Stimulated activated CD8-positive, alpha-beta memory T cell treated with anti-CD3 and anti-CD28 coated beads, Interleukin-4, amount 100 ng/mL, for 1 hour (primary cell): ENCODE data around the gene SYNGR3.

Experiments
- DNase-seq, 2 donors: peaks; one replicate each; pipeline ENCODE4 v3.0.0-alpha.2; 2020; ENCODE audit warnings: low read depth in 2 of 2, low spot score in 1 of 2

Gene SYNGR3

DNA sequence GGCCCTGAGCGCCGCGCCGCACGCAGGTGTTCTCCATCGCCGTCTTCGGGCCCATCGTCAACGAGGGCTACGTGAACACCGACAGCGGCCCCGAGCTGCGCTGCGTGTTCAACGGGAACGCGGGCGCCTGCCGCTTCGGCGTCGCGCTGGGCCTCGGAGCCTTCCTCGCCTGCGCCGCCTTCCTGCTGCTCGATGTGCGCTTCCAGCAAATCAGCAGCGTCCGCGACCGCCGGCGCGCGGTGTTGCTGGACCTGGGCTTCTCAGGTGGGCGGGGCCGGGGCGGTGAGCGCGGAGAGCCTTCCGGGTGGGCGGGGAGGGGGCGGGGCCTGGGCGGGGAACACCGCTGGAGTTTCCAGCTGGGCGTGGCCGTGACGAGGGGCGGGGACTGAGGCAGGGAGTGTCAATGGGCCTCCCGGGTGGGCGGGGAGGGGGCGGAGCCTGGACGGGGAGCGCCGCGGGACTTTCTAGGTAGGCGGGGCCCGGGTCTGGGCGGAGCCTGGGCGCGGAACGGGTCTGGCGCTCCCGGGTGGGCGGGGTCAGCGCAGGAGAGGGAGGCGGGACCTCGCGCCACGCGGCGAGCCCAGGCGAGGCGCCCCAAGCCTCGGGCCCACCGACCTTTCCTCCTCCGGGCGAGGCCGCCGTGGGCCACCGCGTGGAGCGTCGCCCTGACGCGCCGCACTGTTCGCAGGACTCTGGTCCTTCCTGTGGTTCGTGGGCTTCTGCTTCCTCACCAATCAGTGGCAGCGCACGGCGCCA, 2.4 kb downstream of the SYNGR3 start:
- peak; percentile 95 to 98 for DNase-seq

DNA sequence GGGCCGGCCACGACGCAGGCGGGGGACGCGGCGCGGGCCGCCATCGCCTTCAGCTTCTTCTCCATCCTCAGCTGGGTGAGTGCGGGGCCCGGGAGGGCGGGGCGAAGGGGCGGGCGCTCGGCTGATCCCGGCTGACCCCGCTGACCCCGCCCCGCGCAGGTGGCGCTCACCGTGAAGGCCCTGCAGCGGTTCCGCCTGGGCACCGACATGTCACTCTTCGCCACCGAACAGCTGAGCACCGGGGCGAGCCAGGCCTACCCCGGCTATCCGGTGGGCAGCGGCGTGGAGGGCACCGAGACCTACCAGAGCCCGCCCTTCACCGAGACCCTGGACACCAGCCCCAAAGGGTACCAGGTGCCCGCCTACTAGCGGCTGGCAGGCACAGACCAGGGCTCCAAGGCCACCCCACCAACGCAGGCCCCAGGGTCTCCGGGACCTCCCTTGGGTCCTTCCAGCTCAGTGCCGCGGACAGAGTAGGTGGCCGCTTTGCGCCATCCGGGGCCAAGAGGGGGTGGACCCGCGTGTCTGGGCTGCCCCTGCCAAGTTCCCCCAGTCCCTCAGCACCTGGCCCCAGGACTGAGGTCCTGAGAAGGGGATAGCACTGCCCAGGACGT, 3.0 kb downstream of the SYNGR3 start:
- DNase-seq = no peak

GRCh38 chr16:1993731-1994131, 4.0 kb downstream of the SYNGR3 start:
- no peak for DNase-seq

- DNase-seq = no peak
Measured at GRCh38 chr16:1997494-1998359, 8.0 kb downstream of the SYNGR3 start.

DNA sequence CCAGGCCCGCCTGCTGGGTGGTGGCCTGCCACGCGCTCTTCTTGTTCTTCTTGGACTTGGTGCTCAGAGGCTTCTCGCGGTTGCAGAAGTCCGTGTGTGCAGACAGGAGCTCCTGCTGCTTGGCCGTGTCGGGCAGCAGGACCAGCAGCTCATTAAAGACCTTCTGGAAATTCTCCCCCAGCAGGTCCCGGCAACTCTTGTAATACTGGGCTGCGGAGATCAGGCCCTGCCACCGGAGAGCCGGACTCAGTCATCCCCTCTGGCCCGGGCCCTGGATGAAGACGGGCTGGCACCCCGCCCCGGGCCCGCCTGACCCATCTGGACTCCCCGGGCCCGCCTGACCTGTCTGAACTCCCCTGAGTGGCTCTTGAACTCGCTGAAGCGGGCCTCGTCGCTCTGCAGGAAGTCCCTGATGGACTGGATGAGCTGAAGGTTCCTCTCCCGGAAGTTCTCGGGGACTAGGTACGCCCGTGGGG, 8.6 kb downstream of the SYNGR3 start:
- no peak for DNase-seq

- DNase-seq = no peak
Measured at GRCh38 chr16:1998852-1999801, 9.4 kb downstream of the SYNGR3 start.

GRCh38 chr16:1999866-2000514, 10.2 kb downstream of the SYNGR3 start:
- DNase-seq = no peak

GRCh38 chr16:2001035-2001434, 11.3 kb downstream of the SYNGR3 start:
- DNase-seq = no peak

GRCh38 chr16:2001456-2002355, 11.9 kb downstream of the SYNGR3 start:
- DNase-seq = no peak

GRCh38 chr16:2002406-2003230, 12.8 kb downstream of the SYNGR3 start:
- no peak for DNase-seq

GRCh38 chr16:2003231-2003826, 13.6 kb downstream of the SYNGR3 start:
- DNase-seq = no peak

GRCh38 chr16:2003827-2004641, 14.3 kb downstream of the SYNGR3 start:
- peak in 1 of 2 donors; percentile 66 for DNase-seq

- no peak for DNase-seq
Measured at GRCh38 chr16:2004795-2005517, 15.2 kb downstream of the SYNGR3 start.

DNA sequence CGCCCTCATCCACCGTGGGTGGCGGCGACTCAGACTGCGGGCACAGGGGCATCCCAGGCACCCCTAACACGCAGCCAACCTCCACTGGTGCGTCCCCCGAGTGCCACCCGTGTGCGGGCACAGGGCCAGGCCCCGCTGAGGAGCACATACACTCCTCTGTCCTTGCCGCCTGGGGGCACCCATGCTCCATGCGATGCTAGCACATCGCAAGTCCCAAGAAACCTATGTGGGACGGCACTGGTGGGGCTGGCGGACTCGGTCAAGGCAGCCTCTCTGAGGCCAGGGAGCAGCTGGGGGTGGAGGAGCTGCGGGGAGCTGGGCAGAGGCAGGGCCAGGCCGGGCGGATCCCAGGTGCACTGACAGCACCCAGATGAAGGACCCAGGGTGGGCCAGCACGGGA, 15.9 kb downstream of the SYNGR3 start:
- DNase-seq = no peak

- DNase-seq = no peak
Measured at GRCh38 chr16:2006317-2006716, 16.5 kb downstream of the SYNGR3 start.

- no peak for DNase-seq
Measured at GRCh38 chr16:2007081-2007836, 17.5 kb downstream of the SYNGR3 start.
